HK-2 (cell line): ENCODE results near the gene CA7.
A peak's percentile ranks its signal among the peaks of the same experiment; 100 is the strongest.
"Not testable (repeated sequence)": the region's sequence is repeated elsewhere in the genome, so short reads cannot be mapped to it uniquely, and the experiment has no call there.

ENCODE experiments used
- DNase-seq: peaks from one replicate; pipeline ENCODE4 v3.0.0-alpha.2; 2018; ENCODE audit not compliant: unreplicated experiment

CA7 gene

GRCh38 chr16:66896682-66897081 is 52.5 kb downstream of the CA7 start:
- DNase-seq = not testable (repeated sequence)

- DNase-seq = peak; percentile 68
Observed at GRCh38 chr16:66898207-66898606, 54.0 kb downstream of the CA7 start.

DNA sequence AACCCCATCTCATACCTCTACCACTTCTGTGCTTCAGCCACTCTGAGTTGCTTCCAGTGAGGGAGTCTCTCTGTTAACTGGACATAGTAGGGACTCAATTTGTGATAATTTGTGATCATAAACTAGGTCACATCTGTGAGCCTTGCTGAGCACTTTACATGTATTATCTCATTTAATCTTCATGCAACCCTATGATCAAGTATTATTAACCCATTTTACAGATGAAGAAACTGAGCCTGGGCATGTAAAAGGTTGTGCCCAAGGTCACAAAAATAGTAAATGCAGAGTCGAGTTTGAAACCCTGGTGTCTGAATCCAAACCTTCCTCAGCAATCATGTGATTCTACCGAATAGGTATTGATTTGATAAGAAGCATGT is 54.7 kb downstream of the CA7 start:
- DNase-seq = no peak

GRCh38 chr16:66899310-66899944 is 55.2 kb downstream of the CA7 start:
- DNase-seq = no peak

- peak; percentile 83 for DNase-seq
Observed at GRCh38 chr16:66899945-66900710, 55.9 kb downstream of the CA7 start.

- no peak for DNase-seq
Observed at GRCh38 chr16:66900721-66901441, 56.7 kb downstream of the CA7 start.

DNA sequence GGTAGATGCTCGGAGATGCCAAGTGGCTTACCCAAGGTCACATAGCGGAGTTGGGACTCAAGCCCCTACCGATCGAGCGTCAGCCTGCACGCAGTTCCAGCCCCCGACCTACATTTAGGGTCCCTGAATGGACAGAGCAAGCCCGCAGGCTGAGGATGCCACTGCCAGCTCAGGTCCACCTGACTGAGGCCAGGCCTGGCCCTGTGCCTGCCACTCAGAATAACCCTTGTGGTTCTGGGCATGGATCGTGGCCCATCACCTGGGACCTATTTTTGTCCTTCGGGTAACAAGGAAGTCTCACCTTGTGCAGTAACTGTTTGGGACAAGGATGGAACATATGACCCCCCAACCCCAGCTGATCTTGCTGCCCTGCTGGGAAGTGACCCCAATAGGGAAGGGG is 57.4 kb downstream of the CA7 start:
- DNase-seq = no peak

- no peak for DNase-seq
Observed at GRCh38 chr16:66902648-66903543, 58.7 kb downstream of the CA7 start.
